PC-3 (cell line): ENCODE results near the gene ATP23. TPM values are rescaled to one million over a fixed set of nuclear protein-coding genes. Genes with fewer than 3 reads are reported as not detected.

Experiments
- ATAC-seq: fragments of 200-7000 bp; cut with Tn5 transposase; 2 replicates; pipeline ENCODE4 v1.9.1; 2020; ENCODE audit warnings: mild to moderate bottlenecking, moderate library complexity
- BruUV-seq: library from RNA; stranded (reverse); fragments of 400-500 nt; replicated peaks from 2 replicates; lab custom pipeline; 2021; lab: Mats Ljungman, UMichigan
- CTCF ChIA-PET: fragments of 300-600 bp; sonication (Branson Sonifier 250); formaldehyde crosslinking; loops from one replicate; lab custom pipeline; 2022; ENCODE audit warnings: antibody characterized with exemption; lab: Charles Lee
- POLR2A ChIA-PET: fragments of 300-600 bp; sonication (Branson Sonifier 250); formaldehyde crosslinking; loops from one replicate; lab custom pipeline; 2022; ENCODE audit warnings: antibody characterized with exemption; ENCODE audit not compliant: unreplicated experiment; lab: Charles Lee
- DNase-seq: peaks from one replicate; pipeline ENCODE4 v3.0.0-alpha.2; 2015
- H2AFZ ChIP-seq: fragments of 300-600 bp; sonication (generic); 2 replicates; pipeline ENCODE4 v1.6.0; 2016; ENCODE audit warnings: antibody characterized with exemption, low read length
- H3F3A ChIP-seq: fragments of 300-600 bp; sonication (generic); one replicate; pipeline ENCODE4 v1.6.0; 2017; ENCODE audit warnings: antibody characterized with exemption, low read length, control low read depth, mild to moderate bottlenecking; ENCODE audit not compliant: unreplicated experiment
- H3K27ac ChIP-seq: fragments of 300-600 bp; sonication (generic); 2 replicates; pipeline ENCODE4 v1.5.1; 2016; ENCODE audit warnings: mild to moderate bottlenecking, low read length
- H3K27me3 ChIP-seq: fragments of 300-600 bp; sonication (generic); 2 replicates; pipeline ENCODE4 v1.6.1; 2016; ENCODE audit warnings: low read length, mixed read lengths
- H3K36me3 ChIP-seq: fragments of 300-600 bp; sonication (generic); 2 replicates; pipeline ENCODE4 v1.6.1; 2016; ENCODE audit warnings: low read depth, mixed run types, low read length, mixed read lengths
- H3K4me1 ChIP-seq: fragments of 300-600 bp; sonication (generic); 2 replicates; pipeline ENCODE4 v1.5.1; 2016; ENCODE audit warnings: low read length; ENCODE audit not compliant: insufficient read depth
- H3K4me2 ChIP-seq: fragments of 300-600 bp; sonication (generic); 2 replicates; pipeline ENCODE4 v1.6.0; 2016; ENCODE audit warnings: low read length
- H3K4me3 ChIP-seq: fragments of 300-600 bp; sonication (generic); 2 replicates; pipeline ENCODE4 v1.5.1; 2016; ENCODE audit warnings: mild to moderate bottlenecking, low read length, mixed read lengths
- H3K79me2 ChIP-seq: fragments of 300-600 bp; sonication (generic); 2 replicates; pipeline ENCODE4 v1.6.1; 2017; ENCODE audit warnings: low read length, mixed read lengths
- H3K9ac ChIP-seq: fragments of 300-600 bp; sonication (generic); 2 replicates; pipeline ENCODE4 v1.6.0; 2016; ENCODE audit warnings: mild to moderate bottlenecking, low read length
- H3K9me2 ChIP-seq: fragments of 300-600 bp; sonication (generic); replicated peaks from 2 replicates; pipeline ENCODE4 v1.6.1; 2016; ENCODE audit warnings: mixed run types, low read length, mixed read lengths
- H3K9me3 ChIP-seq: fragments of 300-600 bp; sonication (generic); 2 replicates; pipeline ENCODE4 v1.6.1; 2016; ENCODE audit warnings: low read length, mixed read lengths
- H4K20me1 ChIP-seq: fragments of 300-600 bp; sonication (generic); 2 replicates; pipeline ENCODE4 v1.6.1; 2016; ENCODE audit warnings: low read length, mixed read lengths
- CTCF ChIP-seq: fragments of 300-600 bp; sonication (generic); conservative IDR thresholded peaks from 2 replicates; pipeline ENCODE4 v1.5.1; 2017; ENCODE audit warnings: antibody characterized with exemption, low read depth, mild to moderate bottlenecking, low read length
- EZH2 ChIP-seq: fragments of 300-600 bp; sonication (generic); IDR thresholded peaks from one replicate; pipeline ENCODE4 v1.6.1; 2017; ENCODE audit warnings: antibody characterized with exemption, mild to moderate bottlenecking, low read length; ENCODE audit not compliant: unreplicated experiment
- EZH2phosphoT487 ChIP-seq: fragments of 300-600 bp; sonication (generic); IDR thresholded peaks from 2 replicates; pipeline ENCODE4 v1.6.1; 2018; ENCODE audit warnings: mild to moderate bottlenecking, antibody characterized with exemption, low read length, borderline replicate concordance
- intact Hi-C: fragments of 100-400 bp; cut with micrococcal nuclease; formaldehyde crosslinking; loops from 2 replicates; pipeline ENCODE4 v1.9.0; 2023
- total RNA-seq: library from RNA; depleted of rRNA; stranded (reverse); fragments of >200 nt; gene quantifications from 2 replicates; pipeline ENCODE4 v1.2.3, GENCODE V29; 2014

Gene ATP23
- total RNA-seq, 1 experiment from 2014 or later, result 19.4 TPM

GRCh38 chr12:57952766-57953165 is 11.4 kb downstream of the ATP23 start:
- Histone ChIP-seq H3K4me2 (no peak overlapping the region), H3K9me3 (no peaks in the 10 kb centered on the region), H3K36me3 (peaks cover 4% of the 10 kb centered on the region; the same call in 1 of the 2 replicates), H3K27ac (no peak overlapping the region), H3K79me2 (no peaks in the 10 kb centered on the region), H3K4me3 (no peak overlapping the region), H3K9ac (no peak overlapping the region), H3K4me1 (no peaks in the 10 kb centered on the region), H3F3A (no peaks in the 10 kb centered on the region), H3K27me3 (no peaks in the 10 kb centered on the region), H4K20me1 (no peaks in the 10 kb centered on the region), H3K9me2 (no peaks in the 10 kb centered on the region), H2AFZ (no peak overlapping the region)
- POLR2A ChIA-PET, result no interaction called here
- CTCF ChIA-PET, result no interaction called here
- no TSS peak for BruUV-seq
- no peak for DNase-seq
- ATAC-seq, result no peak
- intact Hi-C loops, result no loop called here
- TF ChIP-seq EZH2 (no peak), EZH2phosphoT487 (no peak), CTCF (no peak)

GRCh38 chr12:57954768-57955167 is 13.4 kb downstream of the ATP23 start:
- H3F3A ChIP-seq, result no peaks in the 10 kb centered on the region
- H3K4me1 ChIP-seq, result no peaks in the 10 kb centered on the region
- TF ChIP-seq EZH2 (no peak), EZH2phosphoT487 (no peak)
- intact Hi-C loops, result no loop called here
- H3K4me3 ChIP-seq, result no peak overlapping the region
- no peak overlapping the region for H3K4me2 ChIP-seq
- H4K20me1 ChIP-seq, result no peaks in the 10 kb centered on the region
- no peaks in the 10 kb centered on the region for H3K27me3 ChIP-seq
- ChIA-PET CTCF (no interaction called here), POLR2A (no interaction called here)
- no peak overlapping the region for H3K27ac ChIP-seq
- ATAC-seq (no peak), DNase-seq (no peak)
- no peak overlapping the region for H3K9ac ChIP-seq
- H3K9me2 ChIP-seq, result no peaks in the 10 kb centered on the region
- no peak overlapping the region for H2AFZ ChIP-seq
- no TSS peak for BruUV-seq
- H3K36me3 ChIP-seq, result peaks cover 4% of the 10 kb centered on the region; the same call in 1 of the 2 replicates
- H3K79me2 ChIP-seq, result no peaks in the 10 kb centered on the region
- no peaks in the 10 kb centered on the region for H3K9me3 ChIP-seq

GRCh38 chr12:57958061-57958657 is 16.8 kb downstream of the ATP23 start:
- DNase-seq, result no peak
- no peaks in the 10 kb centered on the region for H4K20me1 ChIP-seq
- intact Hi-C loops, result no loop called here
- TF ChIP-seq EZH2phosphoT487 (no peak), CTCF (no peak)
- H3K9me3 ChIP-seq, result no peaks in the 10 kb centered on the region
- POLR2A ChIA-PET, result no interaction called here
- no peak overlapping the region for H3K9ac ChIP-seq
- no TSS peak for BruUV-seq
- CTCF ChIA-PET, result no interaction called here
- no peaks in the 10 kb centered on the region for H3K9me2 ChIP-seq
- no peaks in the 10 kb centered on the region for H3K4me1 ChIP-seq
- H3K79me2 ChIP-seq, result no peaks in the 10 kb centered on the region
- no peak overlapping the region for H3K4me2 ChIP-seq
- H3K27ac ChIP-seq, result no peak overlapping the region
- no peaks in the 10 kb centered on the region for H3K27me3 ChIP-seq
- H3K36me3 ChIP-seq, result peaks cover 4% of the 10 kb centered on the region; the same call in 1 of the 2 replicates
- H2AFZ ChIP-seq, result no peak overlapping the region
- H3K4me3 ChIP-seq, result no peak overlapping the region
- ATAC-seq, result no peak
- no peaks in the 10 kb centered on the region for H3F3A ChIP-seq
